Uterus (tissue), 2 donors: ENCODE data around the gene SH2B3.

Source experiments
- CTCF ChIP-seq, 4 experiments: fragments of 200-600 bp in 2 of 4; fragments of 450-650 bp in 2 of 4; sonication (generic) in 2 of 4; IDR thresholded peaks; one replicate each; pipeline ENCODE4 v1.5.1; 2016 to 2019; ENCODE audit warnings: antibody characterized with exemption in 4 of 4, mild to moderate bottlenecking in 2 of 4, moderate library complexity in 1 of 4
- POLR2A ChIP-seq, 2 donors: fragments of 450-650 bp; IDR thresholded peaks; one replicate each; pipeline ENCODE4 v1.6.1; 2016; ENCODE audit warnings: antibody characterized with exemption in 2 of 2, mild to moderate bottlenecking in 1 of 2, moderate library complexity in 1 of 2

DNA sequence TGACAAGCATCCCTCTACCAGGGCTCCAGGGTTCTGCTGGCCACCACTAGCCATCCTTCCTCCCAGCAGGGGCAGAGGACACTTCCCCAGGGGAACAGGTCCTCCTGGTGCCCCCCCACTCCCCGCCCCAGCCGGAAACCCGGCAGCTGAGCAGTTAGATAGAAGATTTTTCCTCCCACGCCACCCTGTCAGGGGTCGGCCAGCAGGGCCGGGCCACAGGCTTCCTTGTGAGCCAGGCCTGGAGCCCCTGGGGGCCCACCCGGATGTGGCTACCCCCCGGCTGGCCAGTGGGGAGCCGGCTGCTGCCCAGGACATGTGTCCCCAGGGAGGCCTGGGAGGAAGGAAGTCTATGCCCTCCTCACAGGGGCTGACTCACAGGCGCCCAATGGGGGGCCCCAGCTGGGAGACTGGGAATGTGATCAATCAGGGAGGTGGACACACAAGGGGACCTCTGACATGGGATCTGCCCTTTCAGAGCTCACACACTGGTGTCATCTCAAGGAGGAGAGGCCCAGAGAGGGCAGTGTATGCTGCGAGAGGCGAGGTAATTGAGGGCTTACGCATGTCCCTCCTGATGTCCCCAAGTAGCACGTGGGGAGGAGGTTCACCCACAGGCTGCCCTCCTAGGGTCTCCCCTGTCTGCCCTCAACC, 4.2 kb downstream of the SH2B3 start:
- TF ChIP-seq POLR2A (IDR thresholded peaks at IDR 0.05) (no peak), CTCF (IDR thresholded peaks at IDR 0.05) (no peak)
